ENCODE data around the gene FANCD2. TPM values are rescaled to one million over a fixed set of nuclear protein-coding genes. Genes with fewer than 3 reads are reported as not detected.

Gene FANCD2
- total RNA-seq (2022; extraction: Qiagen RNA extraction; ENCODE audit: low read depth): 16.8 to 18.7 TPM (median 18.0 TPM) in 5 replicates

DNA sequence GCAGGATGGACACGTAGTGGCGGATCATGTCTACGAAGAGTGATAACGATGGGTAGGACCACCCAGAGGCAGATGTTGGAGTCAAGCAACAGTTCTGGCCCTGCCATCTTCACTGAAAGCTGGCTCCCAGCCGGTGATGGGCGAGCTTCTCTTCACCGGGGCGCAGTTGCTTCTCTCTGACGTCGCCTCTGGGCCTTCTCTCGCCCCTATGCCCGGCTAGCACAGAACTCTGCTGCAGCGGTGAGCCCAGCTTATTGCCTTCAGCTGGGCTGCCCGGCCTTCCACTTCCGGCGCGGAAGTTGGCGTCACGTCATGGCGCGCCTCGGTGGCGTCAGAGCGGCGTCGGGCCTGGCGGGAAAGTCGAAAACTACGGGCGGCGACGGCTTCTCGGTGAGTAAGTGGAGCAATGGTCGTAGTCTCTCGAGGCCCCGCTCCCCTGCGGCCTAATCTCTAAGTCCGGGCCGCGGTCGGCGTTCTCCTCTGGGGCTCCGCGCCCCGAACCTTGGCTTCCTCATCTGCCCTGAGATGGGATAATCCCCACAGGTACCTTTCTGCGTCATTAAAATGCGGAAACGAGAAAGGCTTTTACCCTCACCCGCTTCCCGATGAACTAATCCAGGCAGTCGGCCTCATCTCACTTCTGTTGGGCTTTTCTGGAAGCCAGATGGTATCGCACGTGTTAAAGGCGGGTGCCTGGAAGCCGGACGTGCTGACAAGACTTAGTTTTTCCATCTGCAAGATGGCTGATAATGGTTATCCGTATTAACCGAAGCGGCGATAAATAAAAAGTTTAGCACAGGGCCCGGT lies at the start of gene FANCD2:
FANCD2 (plus strand) TSS at position 354 of the 807 bp plus-strand sequence. CDS start 2,221 bp downstream, outside the sequence.

DNA sequence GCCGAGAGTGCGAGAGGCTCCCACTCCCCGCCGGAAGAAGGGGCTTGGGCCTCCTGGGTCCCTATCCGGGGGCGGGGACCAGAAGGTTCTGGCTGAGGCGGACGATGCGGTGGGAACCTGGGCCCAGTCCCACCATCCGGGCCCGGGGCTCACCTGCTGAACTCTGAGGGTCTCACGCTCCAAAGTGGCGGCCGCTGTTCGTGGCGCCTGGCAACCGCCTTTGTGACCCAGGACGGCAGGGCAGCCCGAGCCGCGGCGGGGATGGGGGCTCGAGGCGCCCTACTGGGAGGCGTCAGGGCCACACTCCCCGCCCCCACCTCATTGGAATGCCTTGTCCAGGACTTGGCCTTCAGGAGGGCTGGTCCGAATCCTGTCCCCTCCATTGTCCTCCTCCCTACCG lies 81.9 kb downstream of the FANCD2 start, which contains the start of gene FANCD2OS:
FANCD2OS (minus strand) TSS at position 165 of the 400 bp plus-strand sequence. CDS start 3,481 bp downstream, outside the sequence.

DNA sequence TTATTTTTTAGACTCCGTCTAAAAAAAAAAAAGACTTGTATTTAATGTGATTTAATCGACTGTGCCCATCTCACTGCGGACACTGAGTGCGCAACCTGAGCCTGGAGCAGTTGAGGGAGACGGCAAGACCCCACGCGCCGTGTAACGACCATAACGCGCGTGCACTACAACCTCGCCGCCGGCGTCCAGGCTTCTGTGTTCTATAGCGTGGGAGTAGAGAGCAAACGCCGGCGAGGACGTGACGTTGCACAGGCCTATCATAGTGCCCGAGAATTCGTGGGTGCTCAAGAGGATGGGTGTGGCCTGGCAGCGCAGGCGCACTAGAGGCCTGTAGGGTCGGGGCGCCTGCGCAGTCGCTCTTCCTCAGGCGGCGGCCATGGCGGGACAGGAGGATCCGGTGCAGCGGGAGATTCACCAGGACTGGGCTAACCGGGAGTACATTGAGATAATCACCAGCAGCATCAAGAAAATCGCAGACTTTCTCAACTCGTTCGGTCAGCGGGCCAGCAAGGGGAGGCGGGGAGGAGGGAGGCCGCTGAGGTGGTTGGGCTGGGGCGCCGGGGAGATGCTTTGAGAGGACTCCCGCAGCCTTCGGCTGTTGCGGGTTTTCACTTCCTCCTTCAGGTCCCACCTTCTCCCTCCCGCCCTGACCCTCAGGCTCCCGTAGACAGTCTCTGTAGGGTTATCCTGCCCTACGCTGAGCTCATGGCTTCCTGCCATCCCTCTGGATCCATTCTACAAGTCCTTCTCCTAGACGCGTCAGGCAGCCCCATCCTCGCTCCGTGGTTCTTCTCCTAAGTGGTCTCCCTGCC lies 89.3 kb downstream of the FANCD2 start, which contains the start of gene BRK1:
BRK1 (plus strand) TSS at position 350 of the 812 bp plus-strand sequence; CDS start at position 377, 27 bp downstream.

Other genes with a start within 250 kb of the FANCD2 start
- gene TADA3, start 234.0 kb upstream of the FANCD2 start, total RNA-seq (2022; extraction: Qiagen RNA extraction; ENCODE audit: low read depth): 51.8 to 60.8 TPM (median 59.9 TPM) in 5 replicates
- 151 to 231 TPM (median 160 TPM) in 5 replicates for gene ARPC4, start 233.4 kb upstream of the FANCD2 start, total RNA-seq (2022; extraction: Qiagen RNA extraction; ENCODE audit: low read depth)
- 4.9 to 8.8 TPM (median 6.8 TPM) in 5 replicates for gene TTLL3, start 216.2 kb upstream of the FANCD2 start, total RNA-seq (2022; extraction: Qiagen RNA extraction; ENCODE audit: low read depth)
- 50.3 to 54.1 TPM (median 53.7 TPM) in 5 replicates for gene RPUSD3, start 182.4 kb upstream of the FANCD2 start, total RNA-seq (2022; extraction: Qiagen RNA extraction; ENCODE audit: low read depth)
- gene CIDEC, start 146.2 kb upstream of the FANCD2 start, total RNA-seq (2022; extraction: Qiagen RNA extraction; ENCODE audit: low read depth): 35.1 to 45.7 TPM (median 37.0 TPM) in 5 replicates
- 80.7 to 106 TPM (median 91.1 TPM) in 5 replicates for gene JAGN1, start 135.8 kb upstream of the FANCD2 start, total RNA-seq (2022; extraction: Qiagen RNA extraction; ENCODE audit: low read depth)
- 1.1 to 2.4 TPM (median 2.2 TPM) in 5 replicates for gene IL17RE, start 123.6 kb upstream of the FANCD2 start, total RNA-seq (2022; extraction: Qiagen RNA extraction; ENCODE audit: low read depth)
- gene IL17RC, start 109.3 kb upstream of the FANCD2 start, total RNA-seq (2022; extraction: Qiagen RNA extraction; ENCODE audit: low read depth): 27.9 to 29.8 TPM (median 28.7 TPM) in 5 replicates
- 12.0 to 13.4 TPM (median 13.0 TPM) in 5 replicates for gene CRELD1, start 92.6 kb upstream of the FANCD2 start, total RNA-seq (2022; extraction: Qiagen RNA extraction; ENCODE audit: low read depth)
- 1.1 to 1.8 TPM (median 1.7 TPM) in 5 replicates for gene PRRT3, start 74.0 kb upstream of the FANCD2 start, total RNA-seq (2022; extraction: Qiagen RNA extraction; ENCODE audit: low read depth)
- 114 to 145 TPM (median 124 TPM) in 5 replicates for gene EMC3, start 39.6 kb upstream of the FANCD2 start, total RNA-seq (2022; extraction: Qiagen RNA extraction; ENCODE audit: low read depth)
- not detected in 5 replicates for gene FANCD2OS, start 81.8 kb downstream of the FANCD2 start, total RNA-seq (2022; extraction: Qiagen RNA extraction; ENCODE audit: low read depth)
- gene BRK1, start 89.2 kb downstream of the FANCD2 start, total RNA-seq (2022; extraction: Qiagen RNA extraction; ENCODE audit: low read depth): 169 to 183 TPM (median 175 TPM) in 5 replicates
- gene VHL, start 115.3 kb downstream of the FANCD2 start, total RNA-seq (2022; extraction: Qiagen RNA extraction; ENCODE audit: low read depth): 26.5 to 35.8 TPM (median 32.9 TPM) in 5 replicates
- 21.8 to 25.8 TPM (median 23.2 TPM) in 5 replicates for gene IRAK2, start 138.5 kb downstream of the FANCD2 start, total RNA-seq (2022; extraction: Qiagen RNA extraction; ENCODE audit: low read depth)
- gene TATDN2, start 222.0 kb downstream of the FANCD2 start, total RNA-seq (2022; extraction: Qiagen RNA extraction; ENCODE audit: low read depth): 33.5 to 40.4 TPM (median 37.5 TPM) in 5 replicates

Measured in A549 treated with GW870086 at 1 μM for 4 hours (cell line).